Stimulated activated CD4-positive, alpha-beta T cell treated with anti-CD3 and anti-CD28 coated beads, TNF-alpha, amount 100 ng/mL, for 4 hours (primary cell): ENCODE data around the gene NWD2.
"Not testable (repeated sequence)": the region's sequence is repeated elsewhere in the genome, so short reads cannot be mapped to it uniquely, and the experiment has no call there.

Experiments
- DNase-seq, 3 experiments: peaks; one replicate each; pipeline ENCODE4 v3.0.0-alpha.2; 2020; ENCODE audit warnings: low read depth in 3 of 3

NWD2 gene

GRCh38 chr4:37495353-37495752, 250.8 kb downstream of the NWD2 start:
- DNase-seq: not testable (repeated sequence)
